Amygdala (tissue), 56 donors: ENCODE measurements around the gene CFAP90.

Experiments
- DNase-seq, 56 donors: peaks; one replicate each; lab custom pipeline; 2025; lab: John Stamatoyannopoulos, UW

Gene CFAP90

DNA sequence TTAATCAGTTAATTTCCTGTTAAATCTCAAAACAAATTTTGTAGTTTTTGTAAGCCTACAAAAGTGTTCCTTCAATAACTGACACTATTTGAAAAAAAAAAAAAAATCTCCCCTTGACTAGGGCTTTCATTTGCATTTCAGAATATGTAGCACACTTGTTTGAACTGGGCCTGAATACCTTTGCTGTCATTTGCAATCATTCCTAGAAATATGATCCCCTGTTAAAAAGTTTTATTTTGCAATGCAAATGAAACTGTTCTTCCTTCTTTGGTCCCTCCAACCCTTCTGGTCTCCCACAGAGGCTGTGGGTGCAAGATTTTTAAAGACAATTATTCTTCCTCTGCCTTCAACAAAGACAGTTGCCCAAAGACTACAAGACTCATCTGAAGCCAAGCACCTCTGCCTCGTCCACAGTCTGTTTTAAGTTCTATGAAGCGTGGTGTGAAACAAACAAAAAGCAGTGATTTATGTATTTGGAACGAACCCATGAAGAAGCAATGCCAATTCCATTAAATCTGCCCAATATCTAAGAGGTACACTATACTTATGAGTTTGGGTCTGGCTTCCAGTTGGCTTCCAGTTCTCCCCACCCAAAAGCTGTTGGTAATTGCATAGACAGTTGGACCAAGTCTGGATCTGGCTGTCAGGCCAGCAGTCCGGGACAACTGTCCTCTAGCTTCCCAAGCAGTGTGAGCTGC lies 66.1 kb downstream of the CFAP90 start:
- DNase-seq, result no peak

DNA sequence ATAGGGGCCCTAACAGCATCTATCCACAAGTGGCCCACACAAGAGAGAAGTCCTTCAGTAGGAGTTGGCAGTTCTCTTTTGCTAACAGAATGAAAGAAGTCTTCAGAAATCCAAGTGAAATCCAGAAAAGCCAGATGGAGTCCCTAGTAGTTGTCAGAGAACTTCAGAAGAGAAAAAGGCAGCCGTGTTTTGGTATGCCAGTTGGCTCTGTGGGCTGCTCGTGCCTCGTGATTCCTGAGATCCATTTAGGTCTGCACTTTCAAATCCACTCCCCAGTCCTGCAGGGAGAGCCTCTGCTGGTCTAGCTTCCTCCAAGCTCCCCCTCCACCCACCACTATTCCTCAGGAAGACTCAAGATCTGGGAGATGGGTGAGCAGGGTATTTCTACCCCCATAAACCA lies 69.0 kb downstream of the CFAP90 start:
- peak in 14 of 56 donors; percentile 10 to 45 (median 19) for DNase-seq
